Small intestine (tissue), 7 donors: ENCODE measurements around the gene CAMK2D. TPM values are rescaled to one million over a fixed set of nuclear protein-coding genes. Genes with fewer than 3 reads are reported as not detected.

ENCODE experiments used
- DNase-seq, 2 donors: peaks; one replicate each; pipeline versions ENCODE4 v3.0.0 to v3.0.0-alpha.2; 2013
- FAIRE-seq: peaks from 2 replicates; lab custom pipeline; 2012; peaks lifted over from hg19 to GRCh38; lab: Jason Lieb, UNC
- H3K27ac ChIP-seq, 3 donors: one replicate each; pipeline ENCODE4 v1.5.1; 2013; ENCODE audit warnings: low read length in 2 of 3, mild to moderate bottlenecking in 2 of 3, control low read depth in 1 of 3, inconsistent platforms in 1 of 3, low read depth in 1 of 3, moderate library complexity in 1 of 3
- H3K27me3 ChIP-seq, 3 donors: one replicate each; pipeline ENCODE4 v1.6.1; 2013; ENCODE audit warnings: low read length in 3 of 3, inconsistent platforms in 1 of 3; ENCODE audit not compliant: control insufficient read depth in 3 of 3, insufficient read depth in 3 of 3
- H3K36me3 ChIP-seq, 3 donors: one replicate each; pipeline ENCODE4 v1.6.1; 2013; ENCODE audit warnings: low read length in 3 of 3, inconsistent platforms in 1 of 3, low read depth in 1 of 3, mild to moderate bottlenecking in 1 of 3, moderate library complexity in 1 of 3; ENCODE audit not compliant: control insufficient read depth in 3 of 3, insufficient read depth in 2 of 3
- H3K4me1 ChIP-seq, 3 donors: one replicate each; pipeline ENCODE4 v1.6.1; 2013; ENCODE audit warnings: low read length in 2 of 3, inconsistent platforms in 1 of 3, low read depth in 1 of 3, mild to moderate bottlenecking in 1 of 3, moderate library complexity in 1 of 3; ENCODE audit not compliant: control insufficient read depth in 3 of 3, insufficient read depth in 2 of 3
- H3K4me3 ChIP-seq, 3 donors: one replicate each; pipeline ENCODE4 v1.5.1; 2013; ENCODE audit warnings: low read length in 3 of 3, control low read depth in 1 of 3, inconsistent platforms in 1 of 3, low read depth in 1 of 3, mild to moderate bottlenecking in 1 of 3, moderate library complexity in 1 of 3
- H3K9me3 ChIP-seq, 2 donors: one replicate each; pipeline ENCODE4 v1.6.1; 2013; ENCODE audit warnings: low read depth in 1 of 2, low read length in 1 of 2; ENCODE audit not compliant: control insufficient read depth in 2 of 2, insufficient read depth in 1 of 2
- WGBS, 3 donors: extraction: QIAGEN DNeasy Blood & Tissue Kit; methylation state at CpG; one replicate each; pipeline ENCODE4 v1.1.7; 2013; 5-methylcytosine and 5-hydroxymethylcytosine counted together
- polyA plus RNA-seq, 4 donors: library from polyadenylated mRNA; stranded (reverse) in 3 of 4; unstranded in 1 of 4; fragments of 200-250 nt in 3 of 4; fragments of 120-200 nt in 1 of 4; gene quantifications; one replicate each; pipeline versions ENCODE4 v1.2.1 to v1.2.3, GENCODE V29; 2013
- donor health status: healthy with polysubstance abuse.
- donor health status: control.
- donor health status: control.
- donor health status: Bipolar disorder and iron deficiency.
- donor health status: healthy.

CAMK2D gene
- polyA plus RNA-seq, 4 donors: 21.1 to 81.1 (median 24.0) TPM

DNA sequence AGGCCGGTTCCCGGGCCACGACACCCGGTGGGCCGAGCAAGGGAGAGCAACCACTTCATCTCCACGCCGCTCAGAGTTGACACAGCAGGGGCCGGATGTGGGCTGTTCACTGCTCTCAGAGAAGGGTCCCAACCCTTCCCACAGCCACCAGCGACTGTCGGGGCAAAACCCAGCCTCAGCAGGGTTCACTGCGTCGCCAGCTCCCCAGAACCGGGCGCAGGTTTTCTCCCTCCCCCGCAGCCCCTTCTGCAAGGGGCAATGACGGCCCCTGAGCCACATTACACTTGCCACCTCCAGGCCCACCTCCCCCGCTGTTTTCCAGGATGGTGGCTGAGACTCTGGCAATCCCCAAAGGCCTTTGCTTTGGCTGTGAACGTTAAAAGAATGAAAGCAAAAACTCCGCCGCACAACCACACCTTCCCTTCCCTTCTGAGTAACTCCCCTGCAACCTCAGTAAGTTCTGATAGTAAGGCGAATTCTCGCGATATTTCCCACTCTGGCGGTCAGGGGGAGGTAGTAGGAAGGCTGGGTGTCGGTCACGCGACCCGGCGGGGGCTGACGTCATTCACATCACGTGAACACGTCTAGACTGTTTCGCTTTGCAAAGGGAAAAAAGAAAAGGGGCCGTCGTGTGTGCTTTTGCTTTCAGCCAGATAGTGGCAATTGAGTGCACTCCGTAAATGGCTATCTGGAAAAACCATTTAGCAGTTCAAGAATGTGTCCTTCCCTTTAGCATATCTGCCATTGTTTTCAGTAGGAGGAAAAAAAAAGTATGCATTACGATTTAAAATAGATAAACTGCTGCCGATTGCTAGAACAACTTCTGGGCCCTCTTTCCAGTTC, 869 bp upstream of the CAMK2D start:
- FAIRE-seq: peak; percentile 88
- Histone ChIP-seq H3K9me3 (no peaks in the 10 kb centered on the region), H3K4me3 (peak overlapping the region; percentile 79 to 92 (median 81)), H3K36me3 (no peaks in the 10 kb centered on the region), H3K27ac (peak overlapping the region; percentile 97 to 100 (median 99)), H3K27me3 (no peaks in the 10 kb centered on the region), H3K4me1 (peaks cover 0 to 36% (median 0%) of the 10 kb centered on the region in 3 donors)
- WGBS, 3 donors: 0% methylated on average over 38 of the region's 38 CpGs
- peak; percentile 100 for DNase-seq

DNA sequence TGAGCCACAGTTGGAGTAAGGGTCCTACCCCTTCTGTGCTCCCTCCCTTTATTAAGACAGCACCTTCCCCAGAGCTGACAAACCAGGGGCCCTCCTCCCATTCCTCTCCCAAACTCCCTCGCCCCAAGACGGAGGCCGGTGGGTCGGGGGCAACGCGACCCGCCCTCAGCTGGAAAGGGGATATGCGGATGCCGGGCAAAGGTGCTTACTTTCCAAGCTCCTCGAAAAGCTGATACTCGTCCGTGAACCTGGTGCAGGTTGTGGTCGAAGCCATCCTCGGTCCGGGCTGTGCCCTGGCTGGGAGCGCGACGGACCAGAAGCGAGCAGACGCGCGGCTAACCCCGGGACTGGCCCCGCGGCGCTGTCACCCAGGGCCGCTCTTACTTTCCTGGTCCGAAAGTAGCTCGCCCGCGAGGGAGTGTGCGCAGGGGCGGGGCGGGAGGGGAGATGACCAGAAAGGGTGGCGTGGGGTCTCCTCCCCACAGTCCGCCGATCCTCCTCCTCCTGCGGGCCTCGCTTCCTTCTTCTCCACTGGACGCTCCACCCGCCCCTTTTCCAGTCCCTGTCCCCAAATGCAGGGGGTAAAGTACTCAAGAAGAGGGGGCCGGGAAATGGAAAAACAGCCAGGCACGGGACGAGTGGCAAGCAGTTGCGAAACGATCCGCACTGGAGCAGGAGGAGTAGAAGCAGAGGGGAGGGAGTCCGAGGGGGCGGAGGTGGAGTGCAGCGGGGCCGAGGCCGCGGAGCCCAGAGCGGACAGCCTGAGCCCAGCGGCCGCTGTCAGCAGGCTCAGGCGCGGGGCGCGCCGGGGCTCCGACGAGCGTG, 531 bp downstream of the CAMK2D start:
- DNase-seq: peak; percentile 72 to 92
- H3K36me3 ChIP-seq: peaks cover 0 to 2% (median 0%) of the 10 kb centered on the region in 3 donors
- H3K9me3 ChIP-seq: no peaks in the 10 kb centered on the region
- peak overlapping the region; percentile 79 to 92 (median 81) for H3K4me3 ChIP-seq
- H3K27ac ChIP-seq: peak overlapping the region; percentile 97 to 100 (median 99)
- WGBS, 3 donors: 0% methylated on average over 38 to 64 of the region's 64 CpGs
- H3K27me3 ChIP-seq: no peaks in the 10 kb centered on the region
- H3K4me1 ChIP-seq: peaks cover 0 to 24% (median 0%) of the 10 kb centered on the region in 3 donors
- no peak for FAIRE-seq

DNA sequence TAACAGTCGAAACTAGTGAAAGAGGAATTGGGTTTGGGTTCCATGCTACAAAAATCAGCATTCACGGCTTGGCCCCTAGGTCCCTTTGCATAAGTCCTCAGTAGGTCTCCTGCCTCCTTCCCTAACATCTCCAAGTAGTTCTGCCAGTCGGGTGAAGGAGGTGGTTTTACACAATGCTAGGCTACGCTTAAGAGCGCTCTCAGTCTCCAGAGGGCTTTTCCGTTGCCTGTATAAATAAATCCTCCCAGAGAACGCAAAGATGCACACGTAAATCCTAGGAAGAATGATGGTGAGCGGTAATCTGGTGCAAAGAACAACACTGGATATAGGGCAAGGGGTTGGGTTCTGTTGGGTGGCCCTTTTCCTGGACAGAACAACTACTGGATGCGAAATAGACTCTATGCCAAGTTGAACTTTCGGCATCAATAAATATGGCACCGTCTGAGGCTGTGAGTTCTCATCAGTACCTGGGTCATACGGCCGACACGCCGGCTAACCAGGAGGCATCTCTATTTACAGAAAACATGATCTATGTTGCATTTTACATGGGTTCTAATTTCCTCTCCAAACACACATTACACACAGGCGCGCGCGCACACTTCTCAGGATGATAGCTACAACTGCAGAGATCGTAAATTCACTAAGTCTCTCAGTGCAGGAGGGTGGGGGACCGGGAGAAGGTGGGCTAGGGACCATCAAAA, 1.3 kb downstream of the CAMK2D start:
- Histone ChIP-seq H3K9me3 (no peaks in the 10 kb centered on the region), H3K4me3 (peak overlapping the region; percentile 79 to 92 (median 81)), H3K27ac (peak overlapping the region; percentile 97 to 100 (median 99)), H3K36me3 (peaks cover 0 to 2% (median 0%) of the 10 kb centered on the region in 3 donors), H3K4me1 (peaks cover 0 to 21% (median 0%) of the 10 kb centered on the region in 3 donors), H3K27me3 (no peaks in the 10 kb centered on the region)
- 0 to 1% (median 0%) methylated on average over 22 of the region's 22 CpGs for WGBS, 3 donors
- DNase-seq: peak; percentile 51 to 74
- no peak for FAIRE-seq

DNA sequence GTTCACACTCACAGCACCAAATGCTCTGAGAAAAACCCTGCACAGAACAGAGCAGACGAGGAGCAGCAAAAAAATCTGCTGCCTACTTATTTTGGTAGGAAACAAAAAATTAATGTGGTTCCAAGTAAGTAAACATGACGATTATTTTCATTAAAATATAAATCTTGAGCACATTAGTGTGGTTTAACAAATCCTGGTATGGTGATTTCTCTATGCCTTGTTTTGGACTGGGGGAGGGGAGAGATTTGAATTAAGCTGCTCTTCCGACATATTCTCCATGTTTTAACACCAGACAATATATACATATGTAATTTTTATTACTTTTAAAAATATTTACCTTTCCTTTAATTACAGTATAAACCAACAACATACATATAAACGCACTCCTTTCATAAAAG, 1.8 kb downstream of the CAMK2D start:
- 4 to 18% (median 4%) methylated on average over 4 of the region's 4 CpGs for whole genome bisulfite sequencing, 3 donors
- H3K36me3 ChIP-seq: peaks cover 0 to 2% (median 0%) of the 10 kb centered on the region in 3 donors
- peak in 1 of 2 donors; percentile 29 for DNase-seq
- FAIRE-seq: no peak
- H3K27ac ChIP-seq: peak overlapping the region in 1 of 3 donors; percentile 97
- peak overlapping the region; percentile 79 to 92 (median 81) for H3K4me3 ChIP-seq
- H3K9me3 ChIP-seq: no peaks in the 10 kb centered on the region
- peaks cover 0 to 16% (median 0%) of the 10 kb centered on the region in 3 donors for H3K4me1 ChIP-seq
- no peaks in the 10 kb centered on the region for H3K27me3 ChIP-seq

DNA sequence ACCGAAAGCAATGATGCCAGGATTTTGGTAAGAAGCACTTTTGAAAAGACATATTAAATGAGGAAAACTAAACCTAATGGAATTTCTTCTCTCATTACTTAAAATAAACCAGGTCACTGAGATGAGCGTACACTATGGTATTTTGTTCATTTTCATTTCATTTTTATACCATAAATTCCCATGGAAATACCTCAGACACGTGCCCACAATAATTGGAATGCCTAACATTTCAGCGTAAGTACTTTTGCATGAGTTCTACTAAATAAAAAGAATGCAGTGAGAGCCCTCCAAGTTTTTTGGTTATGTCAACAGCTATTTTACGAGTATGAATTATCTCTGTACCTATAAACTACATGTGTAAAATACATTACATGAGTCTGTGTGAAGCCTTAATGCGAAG, 3.2 kb downstream of the CAMK2D start:
- Histone ChIP-seq H3K4me1 (peaks cover 0 to 7% (median 0%) of the 10 kb centered on the region in 3 donors), H3K4me3 (peak overlapping the region in 1 of 3 donors; percentile 19), H3K36me3 (peaks cover 0 to 2% (median 0%) of the 10 kb centered on the region in 3 donors), H3K27ac (no peak overlapping the region), H3K27me3 (no peaks in the 10 kb centered on the region), H3K9me3 (no peaks in the 10 kb centered on the region)
- WGBS, 3 donors: 83 to 89% (median 85%) methylated on average over 6 of the region's 6 CpGs
- no peak for DNase-seq
- no peak for FAIRE-seq

DNA sequence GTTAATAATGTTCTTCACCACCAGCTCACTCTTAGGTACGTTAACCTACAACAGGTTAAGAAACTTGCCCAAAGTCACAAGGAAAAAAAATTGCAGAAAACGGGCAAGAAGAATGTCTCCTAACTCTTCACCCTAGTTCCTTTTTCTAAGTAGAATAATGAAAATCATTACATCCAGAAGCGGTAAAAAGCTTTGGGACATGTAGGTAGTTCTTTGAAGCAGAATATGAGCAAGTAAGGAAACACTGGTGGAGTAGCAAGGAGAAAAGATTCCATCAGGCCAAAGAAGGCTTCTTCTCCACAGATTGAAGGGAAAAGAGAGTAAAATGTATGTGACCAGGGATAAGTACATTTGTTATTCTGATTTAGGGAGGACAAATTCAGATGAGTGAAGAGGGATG, 4.1 kb downstream of the CAMK2D start:
- peaks cover 0 to 7% (median 0%) of the 10 kb centered on the region in 3 donors for H3K4me1 ChIP-seq
- H3K27ac ChIP-seq: no peak overlapping the region
- H3K9me3 ChIP-seq: no peaks in the 10 kb centered on the region
- WGBS, 3 donors: 93 to 96% (median 94%) methylated on average over 3 of the region's 3 CpGs
- H3K36me3 ChIP-seq: peaks cover 0 to 2% (median 0%) of the 10 kb centered on the region in 3 donors
- no peaks in the 10 kb centered on the region for H3K27me3 ChIP-seq
- no peak overlapping the region for H3K4me3 ChIP-seq
- DNase-seq: no peak
- FAIRE-seq: no peak

DNA sequence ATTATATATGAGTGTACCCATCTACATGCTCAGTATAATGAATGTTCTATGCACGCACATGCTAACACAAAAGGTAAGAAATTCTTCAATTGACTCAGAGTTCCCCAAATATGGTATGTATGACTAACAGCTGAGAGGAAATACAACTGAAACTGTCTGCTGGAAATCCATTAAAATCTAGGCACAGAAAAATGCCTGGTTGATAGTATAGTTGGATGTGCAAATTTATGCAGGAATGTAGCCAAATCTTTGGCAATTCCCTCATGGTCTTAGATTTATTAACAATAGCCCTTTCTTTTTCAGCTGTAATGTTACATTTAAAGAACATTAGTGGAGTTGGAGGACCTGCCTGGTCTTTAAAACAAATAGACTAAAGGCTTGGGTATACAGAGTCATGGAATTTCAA, 5.5 kb downstream of the CAMK2D start:
- no peaks in the 10 kb centered on the region for H3K27me3 ChIP-seq
- no peak overlapping the region for H3K27ac ChIP-seq
- no peak for DNase-seq
- FAIRE-seq: no peak
- 72 to 83% (median 77%) methylated on average over 1 of the region's 1 CpG for WGBS, 3 donors
- no peak overlapping the region for H3K4me3 ChIP-seq
- no peaks in the 10 kb centered on the region for H3K9me3 ChIP-seq
- H3K36me3 ChIP-seq: peaks cover 0 to 3% (median 2%) of the 10 kb centered on the region in 3 donors
- peaks cover 0 to 7% (median 0%) of the 10 kb centered on the region in 3 donors for H3K4me1 ChIP-seq
